HG03558 (cell line): ENCODE results near the gene HDHD5.

ENCODE experiments used
- ATAC-seq: cut with Tn5 transposase; IDR thresholded peaks from one replicate; pipeline ENCODE4 v1.9.1; 2021; ENCODE audit warnings: moderate number of reproducible peaks; ENCODE audit not compliant: unreplicated experiment; ENCODE audit errors: extremely low read depth

The HDHD5 gene

GRCh38 chr22:17121233-17122195, 37.6 kb downstream of the HDHD5 start, which contains the start of gene TMEM121B:
Gene TMEM121B (minus strand): TSS chr22:17121360. CDS start chr22:17121127, 233 bp downstream.
- no peak for ATAC-seq

DNA sequence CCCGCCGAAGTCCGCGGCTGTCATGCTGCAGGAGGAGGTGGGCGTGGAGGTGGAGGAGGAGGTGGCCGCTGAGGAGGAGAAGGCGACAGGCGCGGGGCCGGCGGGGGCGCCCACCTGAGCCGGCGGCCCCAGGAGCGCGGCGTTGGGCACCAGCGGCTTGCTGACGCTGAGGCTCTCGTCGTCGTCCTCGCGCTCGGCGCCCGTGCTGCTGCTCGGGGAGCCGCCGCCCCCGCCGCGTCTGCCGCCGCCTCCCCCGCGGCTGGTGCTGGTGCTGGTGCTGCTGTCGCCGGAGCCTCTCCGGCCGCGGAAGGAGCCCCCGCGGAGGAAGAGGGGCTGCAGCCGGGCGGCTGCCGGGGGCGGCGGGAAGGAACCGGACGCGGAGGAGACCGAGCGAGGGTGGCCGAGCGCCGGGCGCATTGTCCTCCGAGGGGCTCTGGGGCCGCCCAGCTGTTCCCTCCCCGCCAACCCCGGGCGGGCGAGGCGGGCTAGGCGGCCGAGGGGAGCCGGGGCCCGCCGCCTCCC, 38.3 kb downstream of the HDHD5 start:
- no peak for ATAC-seq

GRCh38 chr22:17120281-17120680, 38.8 kb downstream of the HDHD5 start:
- no peak for ATAC-seq

GRCh38 chr22:17119481-17120202, 39.4 kb downstream of the HDHD5 start:
- no peak for ATAC-seq

- no peak for ATAC-seq
These were observed 40.7 kb downstream of the HDHD5 start for GRCh38 chr22:17118342-17118741.

DNA sequence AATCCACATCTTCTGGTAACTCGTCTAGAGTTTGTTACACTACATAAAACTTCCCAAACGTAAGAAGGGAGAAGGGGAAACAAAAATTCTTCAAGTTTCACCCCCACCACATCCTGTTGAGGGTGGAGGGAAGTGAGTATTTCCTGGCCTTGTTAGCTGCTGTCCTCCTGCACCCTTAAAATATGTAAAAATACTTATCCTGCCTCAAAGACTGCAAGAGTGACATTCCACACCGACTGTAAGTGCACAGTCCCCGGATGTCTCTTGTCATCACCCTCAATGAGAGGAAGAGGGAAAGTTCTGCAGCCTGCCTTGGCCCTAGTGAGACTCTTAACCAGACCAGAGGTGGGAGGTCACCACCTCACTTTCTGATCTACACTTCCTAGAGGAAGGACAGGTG, 41.2 kb downstream of the HDHD5 start:
- ATAC-seq, result no peak

- no peak for ATAC-seq
These were observed 41.7 kb downstream of the HDHD5 start for GRCh38 chr22:17117400-17117799.

DNA sequence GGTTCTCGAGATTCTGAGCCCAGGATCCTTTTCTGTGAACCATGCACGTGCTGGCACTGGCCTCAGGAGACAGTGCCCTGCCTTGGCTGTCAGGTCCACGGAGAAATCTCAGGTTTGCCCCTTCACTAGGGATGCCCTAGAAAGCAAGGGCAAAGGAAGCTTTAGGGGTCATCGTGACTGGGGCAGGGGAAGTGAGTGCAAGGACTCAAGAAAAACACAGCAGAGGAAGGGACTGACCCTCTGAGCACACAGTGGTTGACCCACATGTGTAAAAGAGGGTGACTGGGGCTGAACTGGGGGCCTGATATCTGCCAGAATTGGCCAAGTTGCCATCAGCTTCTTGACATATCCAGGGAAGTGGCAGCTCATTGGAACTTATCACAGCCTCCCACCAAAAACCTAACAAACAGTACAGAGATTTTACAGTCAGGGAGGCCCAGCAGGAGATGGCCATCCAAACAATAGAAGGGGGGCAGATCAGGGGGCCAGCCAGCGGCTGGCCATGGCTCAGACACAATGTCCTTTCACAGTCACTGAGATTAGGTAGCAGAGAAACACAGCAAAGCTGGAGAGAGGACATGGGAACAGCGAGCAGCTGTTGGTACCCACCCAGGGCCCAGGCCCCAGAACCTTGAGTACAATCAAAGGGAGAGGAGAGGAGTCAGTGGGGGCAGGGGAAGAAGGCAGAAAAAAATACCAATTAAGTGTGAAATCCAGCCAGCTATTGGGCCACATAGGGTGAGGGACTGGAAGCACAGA, 42.3 kb downstream of the HDHD5 start:
- ATAC-seq, result no peak

DNA sequence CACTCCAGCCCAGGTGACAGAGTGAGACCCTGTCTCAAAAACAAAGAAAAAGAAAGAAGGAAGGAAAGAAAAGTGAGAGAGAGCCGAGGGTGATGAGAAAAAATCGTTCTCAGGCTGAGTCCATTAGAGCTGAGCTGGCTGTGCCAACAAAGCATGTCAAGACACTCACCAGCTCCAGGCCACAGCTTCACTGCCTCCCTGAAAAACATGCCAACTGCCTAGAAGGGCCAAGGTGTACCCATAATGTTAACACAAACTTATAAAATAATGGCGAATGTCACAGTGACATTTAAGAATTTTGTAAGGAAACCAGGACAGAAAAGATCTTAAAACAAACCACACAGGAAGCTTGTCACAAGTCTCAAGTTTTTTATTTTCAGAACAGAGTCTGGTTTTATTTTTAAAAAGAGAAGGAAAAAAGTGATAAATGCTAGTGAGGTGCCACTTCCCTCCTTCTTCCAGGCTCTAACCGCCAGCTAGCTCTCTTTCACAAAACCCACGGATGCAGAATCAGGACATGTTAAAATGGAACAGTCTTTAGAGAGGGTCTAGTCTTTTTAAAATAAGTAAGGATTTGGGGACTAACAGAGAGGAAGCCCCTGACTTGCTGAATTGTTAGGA, 43.0 kb downstream of the HDHD5 start:
- no peak for ATAC-seq

DNA sequence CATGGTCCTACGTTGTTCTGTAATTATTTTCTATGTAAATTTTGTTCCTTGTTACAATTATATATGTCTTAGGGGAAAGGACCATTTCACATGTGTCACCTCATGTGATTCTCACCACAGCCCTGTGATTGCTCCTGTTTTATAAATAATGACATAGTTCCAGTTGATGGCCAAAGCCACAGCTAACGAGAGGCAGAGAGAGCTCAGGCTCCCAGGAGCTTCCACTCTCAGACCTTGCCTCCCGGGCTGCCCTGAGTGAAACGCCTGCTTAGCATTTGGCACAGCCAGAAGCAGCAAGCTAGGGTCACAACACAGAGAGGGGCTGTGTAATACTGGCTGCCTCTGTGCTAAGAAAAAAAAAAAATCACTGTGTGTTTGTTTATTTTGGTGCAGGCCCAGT, 43.8 kb downstream of the HDHD5 start:
- ATAC-seq, result no peak

- ATAC-seq, result no peak
These were observed 44.2 kb downstream of the HDHD5 start for GRCh38 chr22:17114898-17115235.

- ATAC-seq, result no peak
These were observed 44.7 kb downstream of the HDHD5 start for GRCh38 chr22:17114173-17114897.

DNA sequence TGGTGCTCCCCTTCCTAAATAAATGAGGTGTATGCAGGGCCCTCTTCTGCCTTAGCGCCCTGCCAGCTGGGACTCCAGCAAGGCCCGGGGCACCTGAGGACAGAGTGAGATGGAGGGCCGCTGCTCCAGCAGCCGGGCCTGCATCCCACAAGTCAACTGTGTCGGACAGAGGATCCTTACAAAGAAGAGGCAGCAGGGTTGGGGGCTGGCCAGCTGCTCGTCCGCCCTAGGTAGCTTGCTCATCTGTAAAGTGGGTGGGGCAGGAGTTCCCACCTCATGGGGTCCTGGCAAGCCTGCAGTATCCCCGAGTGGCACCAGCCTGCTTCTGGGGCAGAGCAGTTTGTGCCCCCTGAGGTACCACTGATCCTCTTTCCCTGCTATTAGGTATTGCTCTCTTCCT, 45.5 kb downstream of the HDHD5 start:
- ATAC-seq, result no peak

GRCh38 chr22:17112491-17113042, 46.5 kb downstream of the HDHD5 start:
- no peak for ATAC-seq

DNA sequence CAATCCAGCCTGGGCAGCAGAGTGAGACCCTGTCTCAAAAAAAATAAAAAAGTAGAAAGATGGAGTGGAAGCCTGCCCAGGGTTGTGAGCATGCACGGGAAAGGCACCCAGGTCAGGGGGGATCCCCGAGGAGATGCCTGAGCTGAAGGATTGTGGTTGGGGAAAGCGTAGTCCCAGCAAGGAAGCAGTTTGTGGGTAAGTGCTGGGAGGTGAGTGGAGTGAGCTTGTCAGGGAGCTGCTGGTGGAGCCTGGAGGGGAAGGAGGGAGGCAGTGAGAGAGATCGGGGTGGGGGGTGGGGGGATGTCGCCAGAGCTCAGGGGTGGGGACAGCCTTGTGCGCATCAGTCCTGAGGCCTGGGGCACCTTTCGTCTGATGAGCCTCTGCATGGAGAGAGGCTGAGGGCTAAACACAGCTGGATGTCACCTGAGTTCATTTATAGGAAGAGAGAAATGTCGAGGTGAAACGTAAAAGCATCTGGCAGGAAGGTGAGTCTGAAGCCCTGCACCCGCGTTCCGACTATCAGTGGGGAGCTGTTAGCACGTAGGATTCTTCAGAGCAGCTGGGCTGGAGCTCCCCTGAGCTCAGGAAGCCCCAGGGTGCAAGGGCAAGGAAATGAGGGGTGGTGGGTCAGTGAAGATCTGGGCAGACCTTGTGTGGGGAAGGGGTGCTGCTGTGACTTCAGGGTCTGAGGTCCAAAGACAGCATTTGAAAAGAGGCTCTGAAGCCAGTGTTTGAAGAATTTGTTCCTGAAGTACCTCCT, 48.1 kb downstream of the HDHD5 start:
- ATAC-seq, result no peak

DNA sequence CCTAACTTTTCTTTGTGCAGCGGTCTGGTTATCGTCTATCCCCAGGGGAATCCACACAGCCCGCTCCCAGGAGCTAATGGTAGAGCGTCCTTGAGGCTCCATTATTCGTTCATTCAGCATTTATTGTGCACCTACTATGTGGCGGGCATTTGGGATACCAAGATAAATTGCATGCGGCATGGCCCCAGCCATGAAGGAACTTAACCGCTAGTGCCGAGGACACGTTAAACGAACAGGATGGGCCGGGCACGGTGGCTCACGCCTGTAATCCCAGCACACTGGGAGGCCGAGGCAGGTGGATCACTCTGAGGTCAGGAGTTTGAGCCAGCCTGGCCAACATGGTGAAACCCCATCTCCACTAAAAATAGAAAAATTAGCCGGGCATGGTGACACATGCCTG, 49.1 kb downstream of the HDHD5 start:
- ATAC-seq, result no peak

DNA sequence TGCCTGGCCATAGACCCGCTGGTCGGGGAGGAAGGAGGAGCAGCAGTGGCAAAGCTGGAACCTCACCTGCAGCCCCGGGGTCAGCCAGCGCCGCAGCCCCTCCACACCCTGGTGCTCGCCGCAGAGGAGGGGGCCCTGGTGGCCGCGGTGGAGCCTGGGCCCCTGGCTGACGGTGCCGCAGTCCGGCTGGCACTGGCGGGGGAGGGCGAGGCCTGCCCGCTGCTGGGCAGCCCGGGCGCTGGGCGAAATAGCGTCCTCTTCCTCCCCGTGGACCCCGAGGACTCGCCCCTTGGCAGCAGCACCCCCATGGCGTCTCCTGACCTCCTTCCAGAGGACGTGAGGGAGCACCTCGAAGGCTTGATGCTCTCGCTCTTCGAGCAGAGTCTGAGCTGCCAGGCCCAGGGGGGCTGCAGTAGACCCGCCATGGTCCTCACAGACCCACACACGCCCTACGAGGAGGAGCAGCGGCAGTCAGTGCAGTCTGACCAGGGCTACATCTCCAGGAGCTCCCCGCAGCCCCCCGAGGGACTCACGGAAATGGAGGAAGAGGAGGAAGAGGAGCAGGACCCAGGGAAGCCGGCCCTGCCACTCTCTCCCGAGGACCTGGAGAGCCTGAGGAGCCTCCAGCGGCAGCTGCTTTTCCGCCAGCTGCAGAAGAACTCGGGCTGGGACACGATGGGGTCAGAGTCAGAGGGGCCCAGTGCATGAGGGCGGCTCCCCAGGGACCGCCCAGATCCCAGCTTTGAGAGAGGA, 49.8 kb downstream of the HDHD5 start:
- ATAC-seq, result no peak
